Kidney capillary endothelial cell (primary cell): ENCODE data around the gene TRABD2A.

ENCODE experiments used
- DNase-seq: peaks from one replicate; pipeline ENCODE4 v3.0.0-alpha.2; 2018; ENCODE audit warnings: low spot score

TRABD2A gene

GRCh38 chr2:84849271-84849952 is 31.5 kb downstream of the TRABD2A start:
- DNase-seq = no peak

- no peak for DNase-seq
These were observed 33.4 kb downstream of the TRABD2A start for GRCh38 chr2:84847326-84848050.

GRCh38 chr2:84846741-84847142 is 34.1 kb downstream of the TRABD2A start:
- no peak for DNase-seq

- DNase-seq = no peak
These were observed 34.7 kb downstream of the TRABD2A start for GRCh38 chr2:84846041-84846663.

GRCh38 chr2:84844141-84844540 is 36.7 kb downstream of the TRABD2A start:
- no peak for DNase-seq

- DNase-seq = no peak
These were observed 39.3 kb downstream of the TRABD2A start for GRCh38 chr2:84841577-84841976.

GRCh38 chr2:84840306-84840705 is 40.6 kb downstream of the TRABD2A start:
- DNase-seq = no peak

GRCh38 chr2:84839851-84840250 is 41.0 kb downstream of the TRABD2A start:
- DNase-seq = no peak

- no peak for DNase-seq
These were observed 42.3 kb downstream of the TRABD2A start for GRCh38 chr2:84838434-84839145.

- no peak for DNase-seq
These were observed 44.7 kb downstream of the TRABD2A start for GRCh38 chr2:84836215-84836614.

- no peak for DNase-seq
These were observed 47.3 kb downstream of the TRABD2A start for GRCh38 chr2:84833481-84834150.

GRCh38 chr2:84832772-84833461 is 48.0 kb downstream of the TRABD2A start:
- no peak for DNase-seq

- DNase-seq = no peak
These were observed 50.0 kb downstream of the TRABD2A start for GRCh38 chr2:84830758-84831500.

- DNase-seq = no peak
These were observed 50.8 kb downstream of the TRABD2A start for GRCh38 chr2:84830095-84830494.

- no peak for DNase-seq
These were observed 51.2 kb downstream of the TRABD2A start for GRCh38 chr2:84829693-84830092.

GRCh38 chr2:84827978-84828575 is 52.8 kb downstream of the TRABD2A start:
- DNase-seq = no peak

- no peak for DNase-seq
These were observed 57.1 kb downstream of the TRABD2A start for GRCh38 chr2:84823788-84824187.

- no peak for DNase-seq
These were observed 57.7 kb downstream of the TRABD2A start for GRCh38 chr2:84823229-84823628.

- DNase-seq = no peak
These were observed 59.1 kb downstream of the TRABD2A start for GRCh38 chr2:84821806-84822205.

GRCh38 chr2:84817239-84817655 is 63.6 kb downstream of the TRABD2A start:
- no peak for DNase-seq
